ENCODE data around the gene RAX. TPM values are rescaled to one million over a fixed set of nuclear protein-coding genes. Genes with fewer than 3 reads are reported as not detected.

The RAX gene
- polyA plus RNA-seq (2013): not detected

DNA sequence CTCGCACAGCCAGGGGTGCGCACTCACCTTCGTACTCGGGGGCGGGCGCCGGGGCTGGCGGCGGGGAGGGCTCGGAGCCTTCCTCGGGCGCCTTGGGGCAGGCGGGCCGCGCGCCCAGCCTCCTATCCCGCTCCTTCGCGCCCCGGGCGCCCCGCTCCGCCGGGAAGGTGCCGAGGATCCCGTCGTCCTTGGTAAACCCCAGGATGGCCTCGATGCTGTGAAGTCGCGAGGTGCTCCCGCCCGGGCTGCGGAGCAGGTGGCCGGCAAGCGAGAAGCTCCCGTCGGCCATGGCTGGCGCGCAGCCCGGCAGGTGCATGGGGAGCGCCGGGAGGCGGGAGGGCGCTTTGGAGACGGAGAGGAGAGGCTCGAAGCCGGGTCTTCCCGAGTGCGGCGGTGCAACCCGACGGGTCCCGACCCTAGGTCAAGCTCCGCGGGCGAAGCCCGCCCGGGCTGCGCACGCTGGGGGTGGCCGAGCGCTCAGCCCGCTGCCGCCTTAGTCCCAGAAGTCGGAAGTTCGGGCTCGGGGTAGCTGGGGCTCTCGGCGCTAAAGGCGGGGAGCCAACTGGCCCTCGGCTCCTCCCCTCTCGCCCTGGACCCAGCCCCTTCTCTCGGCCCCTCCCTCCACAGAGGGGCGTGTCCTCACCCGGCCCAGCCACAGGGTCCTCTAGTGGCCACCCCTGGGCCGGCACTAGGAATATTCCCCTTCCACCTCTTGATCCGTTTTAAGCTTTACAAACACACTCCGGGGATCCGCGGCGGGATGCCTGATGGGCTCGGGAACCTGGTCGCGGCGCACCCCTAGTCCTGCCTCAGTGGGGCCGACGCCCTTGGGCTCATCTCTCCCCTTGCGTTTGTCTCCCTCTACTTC, at the start of gene RAX:
Gene RAX (minus strand): TSS at position 564 of the 868 bp plus-strand sequence. CDS start 248 bp downstream, at position 316.
- no peaks in the 10 kb centered on the region for H3K36me3 ChIP-seq (ENCODE audit: control insufficient read depth in 4 of 4, insufficient read depth in 4 of 4, low read length in 3 of 4)
- peak within 1 kb of the TSS in 5 of 7 experiments; percentile 6 to 71 (median 50) for H3K4me3 ChIP-seq (ENCODE audit: control insufficient read depth in 1 of 7, extremely low read depth in 1 of 7, insufficient read depth in 4 of 7, low read depth in 2 of 7, low read length in 6 of 7)
- no peak within 1 kb of the TSS for H3K27ac ChIP-seq (ENCODE audit: insufficient read depth in 1 of 2, low read depth in 1 of 2, low read length in 2 of 2, poor library complexity in 1 of 2, severe bottlenecking in 2 of 2)
- H3K27me3 ChIP-seq (replicated peaks in 2 of 5; ENCODE audit: control insufficient read depth in 4 of 5, insufficient read depth in 5 of 5, low read length in 4 of 5): peaks cover 16 to 100% (median 72%) of the 10 kb centered on the region in 5 experiments
- CTCF ChIA-PET: interaction anchor here (1.0 to 2.0 kb wide), 6 partner anchors 9 to 61 kb away, joined by 3 to 8 read pairs (median 6); no protein-coding TSS in a partner anchor
- H3K4me1 ChIP-seq (ENCODE audit: control extremely low read depth in 1 of 4, control insufficient read depth in 4 of 4, insufficient read depth in 4 of 4, low read length in 3 of 4): peaks cover 0 to 40% (median 21%) of the 10 kb centered on the region in 4 experiments
- DNase-seq: peak; percentile 61 to 73 (median 72)
- H3K9me3 ChIP-seq (ENCODE audit: control extremely low read depth in 1 of 5, control insufficient read depth in 4 of 5, insufficient read depth in 2 of 5, low read depth in 1 of 5, low read length in 4 of 5): peaks cover 0 to 2% (median 0%) of the 10 kb centered on the region in 5 experiments
- WGBS (ENCODE audit: insufficient coverage): under 1% methylated on average over 67 of the region's 88 CpGs
- POLR2A ChIA-PET: no interaction called here

DNA sequence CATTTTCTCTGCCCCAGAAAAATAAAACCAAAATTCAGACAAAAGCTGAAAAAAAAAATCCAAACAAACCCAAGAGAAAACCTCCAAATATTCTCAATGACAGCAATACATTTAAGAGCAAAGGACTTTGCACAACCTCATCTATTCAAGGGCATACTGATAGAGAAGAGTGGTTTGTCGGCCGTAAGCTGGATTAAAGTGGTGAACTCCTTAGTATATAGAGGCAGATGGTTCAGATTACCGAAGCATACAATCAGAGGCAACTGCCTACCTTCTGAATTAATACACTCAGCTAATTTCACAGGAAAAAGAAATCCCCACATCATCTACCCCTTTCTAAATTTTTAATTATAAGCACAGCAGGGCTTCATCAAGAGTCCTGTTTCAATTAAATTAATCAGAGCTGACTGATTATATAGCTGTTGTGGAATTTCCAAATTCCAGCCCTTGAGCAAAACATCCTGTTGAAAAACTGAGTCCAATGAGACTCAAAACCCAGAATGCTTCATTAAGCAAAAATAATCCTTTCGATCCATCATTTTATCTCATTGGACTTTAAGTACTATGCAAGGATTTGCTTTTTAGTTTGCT, 45.3 kb upstream of the RAX start, which contains the start of gene CPLX4:
Gene CPLX4 (minus strand): TSS at position 190 of the 591 bp plus-strand sequence. CDS start 187 bp downstream, at position 3.
- Histone ChIP-seq H3K4me1 (ENCODE audit: control extremely low read depth in 1 of 4, control insufficient read depth in 4 of 4, insufficient read depth in 4 of 4, low read length in 3 of 4) (no peaks in the 10 kb centered on the region), H3K4me3 (ENCODE audit: control insufficient read depth in 1 of 7, extremely low read depth in 1 of 7, insufficient read depth in 4 of 7, low read depth in 2 of 7, low read length in 6 of 7) (no peak within 1 kb of the TSS), H3K27ac (ENCODE audit: insufficient read depth in 1 of 2, low read depth in 1 of 2, low read length in 2 of 2, poor library complexity in 1 of 2, severe bottlenecking in 2 of 2) (no peak within 1 kb of the TSS), H3K9me3 (ENCODE audit: control extremely low read depth in 1 of 5, control insufficient read depth in 4 of 5, insufficient read depth in 2 of 5, low read depth in 1 of 5, low read length in 4 of 5) (no peaks in the 10 kb centered on the region), H3K27me3 (replicated peaks in 2 of 5; ENCODE audit: control insufficient read depth in 4 of 5, insufficient read depth in 5 of 5, low read length in 4 of 5) (peaks cover 0 to 3% (median 2%) of the 10 kb centered on the region in 5 experiments), H3K36me3 (ENCODE audit: control insufficient read depth in 4 of 4, insufficient read depth in 4 of 4, low read length in 3 of 4) (no peaks in the 10 kb centered on the region)
- WGBS (ENCODE audit: insufficient coverage): 100% methylated on average over 1 of the region's 4 CpGs
- ChIA-PET CTCF (no interaction called here), POLR2A (no interaction called here)
- DNase-seq: no peak

DNA sequence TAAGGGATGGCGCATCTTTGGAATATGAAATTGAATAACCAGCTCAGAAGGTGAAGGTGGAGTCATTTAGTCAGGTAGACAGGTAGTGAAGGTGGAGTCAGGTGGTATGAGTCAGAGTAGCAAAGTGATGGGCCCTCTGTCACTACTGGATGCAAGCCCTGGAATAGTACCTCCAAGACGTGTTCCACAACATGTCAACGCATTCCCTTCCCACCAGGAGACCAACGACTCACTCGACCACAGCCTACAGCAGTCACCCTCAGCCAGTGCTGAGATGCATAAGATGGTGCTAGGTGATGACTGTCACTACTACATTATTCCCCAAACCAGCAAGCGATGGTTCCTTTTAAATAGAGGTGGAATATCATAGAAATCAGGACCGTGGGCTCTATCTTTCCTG, 38.4 kb upstream of the RAX start:
- ChIA-PET CTCF (interaction anchor here (0.6 to 5.0 kb wide), 3 partner anchors 34 to 91 kb away, joined by 3 to 50 read pairs (median 3); no protein-coding TSS in a partner anchor), POLR2A (no interaction called here)
- 89% methylated on average over 3 of the region's 7 CpGs for WGBS (ENCODE audit: insufficient coverage)
- Histone ChIP-seq H3K4me1 (ENCODE audit: control extremely low read depth in 1 of 4, control insufficient read depth in 4 of 4, insufficient read depth in 4 of 4, low read length in 3 of 4) (peaks cover 0 to 9% (median 5%) of the 10 kb centered on the region in 4 experiments), H3K27me3 (replicated peaks in 2 of 5; ENCODE audit: control insufficient read depth in 4 of 5, insufficient read depth in 5 of 5, low read length in 4 of 5) (peaks cover 7 to 39% (median 19%) of the 10 kb centered on the region in 5 experiments), H3K9me3 (ENCODE audit: control extremely low read depth in 1 of 5, control insufficient read depth in 4 of 5, insufficient read depth in 2 of 5, low read depth in 1 of 5, low read length in 4 of 5) (no peaks in the 10 kb centered on the region), H3K4me3 (ENCODE audit: control insufficient read depth in 1 of 7, extremely low read depth in 1 of 7, insufficient read depth in 4 of 7, low read depth in 2 of 7, low read length in 6 of 7) (no peak overlapping the region), H3K36me3 (ENCODE audit: control insufficient read depth in 4 of 4, insufficient read depth in 4 of 4, low read length in 3 of 4) (no peaks in the 10 kb centered on the region), H3K27ac (ENCODE audit: insufficient read depth in 1 of 2, low read depth in 1 of 2, low read length in 2 of 2, poor library complexity in 1 of 2, severe bottlenecking in 2 of 2) (no peak overlapping the region)
- DNase-seq: no peak

DNA sequence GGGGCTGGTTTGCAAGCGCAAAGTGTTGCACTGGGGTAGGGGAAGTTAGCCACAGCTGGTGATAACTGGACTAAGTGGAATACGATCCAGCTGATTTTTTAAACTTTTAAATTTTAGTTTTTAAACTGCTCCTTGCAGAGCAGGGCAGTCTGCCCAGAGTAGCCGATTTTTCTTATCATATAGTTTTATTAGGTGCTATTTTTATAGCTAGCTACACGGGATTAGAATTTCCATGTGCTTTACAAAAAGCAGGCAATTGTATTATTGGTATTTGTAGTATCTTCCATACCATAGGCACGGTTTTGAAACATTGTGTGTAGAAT, 35.6 kb upstream of the RAX start:
- no peaks in the 10 kb centered on the region for H3K36me3 ChIP-seq (ENCODE audit: control insufficient read depth in 4 of 4, insufficient read depth in 4 of 4, low read length in 3 of 4)
- no peak for DNase-seq
- POLR2A ChIA-PET: no interaction called here
- 14% methylated on average over 3 of the region's 5 CpGs for WGBS (ENCODE audit: insufficient coverage)
- H3K27ac ChIP-seq (ENCODE audit: insufficient read depth in 1 of 2, low read depth in 1 of 2, low read length in 2 of 2, poor library complexity in 1 of 2, severe bottlenecking in 2 of 2): no peak overlapping the region
- CTCF ChIA-PET: interaction anchor here (0.6 to 5.0 kb wide), 11 partner anchors 8 to 515 kb away, joined by 3 to 50 read pairs (median 4); no protein-coding TSS in a partner anchor
- peaks cover 0 to 9% (median 5%) of the 10 kb centered on the region in 4 experiments for H3K4me1 ChIP-seq (ENCODE audit: control extremely low read depth in 1 of 4, control insufficient read depth in 4 of 4, insufficient read depth in 4 of 4, low read length in 3 of 4)
- no peaks in the 10 kb centered on the region for H3K9me3 ChIP-seq (ENCODE audit: control extremely low read depth in 1 of 5, control insufficient read depth in 4 of 5, insufficient read depth in 2 of 5, low read depth in 1 of 5, low read length in 4 of 5)
- peak overlapping the region in 3 of 7 experiments; percentile 35 to 70 (median 56) for H3K4me3 ChIP-seq (ENCODE audit: control insufficient read depth in 1 of 7, extremely low read depth in 1 of 7, insufficient read depth in 4 of 7, low read depth in 2 of 7, low read length in 6 of 7)
- peaks cover 8 to 46% (median 25%) of the 10 kb centered on the region in 5 experiments for H3K27me3 ChIP-seq (replicated peaks in 2 of 5; ENCODE audit: control insufficient read depth in 4 of 5, insufficient read depth in 5 of 5, low read length in 4 of 5)

DNA sequence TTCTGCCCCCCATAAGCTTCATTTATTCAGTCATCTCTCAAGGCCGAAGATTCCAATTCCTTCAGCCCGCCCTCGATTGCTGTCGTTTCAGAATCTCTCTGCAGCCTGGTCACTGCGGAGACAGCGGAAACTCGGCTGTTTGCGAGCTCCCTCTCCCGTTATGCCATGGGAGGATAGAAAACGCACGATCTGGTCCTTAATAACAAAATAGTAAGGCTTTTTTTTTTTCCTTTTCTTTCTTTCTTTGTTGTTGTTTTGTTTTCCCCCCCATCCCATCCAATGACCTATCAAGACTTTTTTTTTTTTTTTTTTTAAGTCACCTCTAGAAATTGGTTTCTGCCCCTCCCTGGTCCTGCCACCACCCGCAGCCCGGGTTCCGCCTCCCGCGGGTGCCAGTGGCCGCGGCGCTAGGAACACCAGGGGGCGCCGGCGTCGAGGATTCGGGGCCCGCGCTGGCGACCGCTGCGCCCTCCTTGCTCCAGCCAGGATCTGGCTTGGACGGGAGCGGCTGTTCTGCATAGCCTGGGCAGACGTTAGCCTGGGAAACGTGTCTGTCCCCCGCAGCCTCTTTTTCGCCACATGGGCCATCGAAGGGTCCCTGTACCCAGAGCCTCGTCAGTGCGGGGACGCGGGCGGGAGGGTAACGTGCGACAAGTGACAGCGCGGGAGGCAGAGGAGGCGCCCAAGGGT, 35.1 kb upstream of the RAX start:
- peak; percentile 42 to 82 (median 73) for DNase-seq
- peaks cover 8 to 49% (median 23%) of the 10 kb centered on the region in 5 experiments for H3K27me3 ChIP-seq (replicated peaks in 2 of 5; ENCODE audit: control insufficient read depth in 4 of 5, insufficient read depth in 5 of 5, low read length in 4 of 5)
- H3K27ac ChIP-seq (ENCODE audit: insufficient read depth in 1 of 2, low read depth in 1 of 2, low read length in 2 of 2, poor library complexity in 1 of 2, severe bottlenecking in 2 of 2): no peak overlapping the region
- WGBS (ENCODE audit: insufficient coverage): 3% methylated on average over 40 of the region's 46 CpGs
- ChIA-PET CTCF (interaction anchor here (0.6 to 5.0 kb wide), 14 partner anchors 8 to 1356 kb away, joined by 3 to 50 read pairs (median 4); no protein-coding TSS in a partner anchor), POLR2A (no interaction called here)
- peaks cover 0 to 9% (median 5%) of the 10 kb centered on the region in 4 experiments for H3K4me1 ChIP-seq (ENCODE audit: control extremely low read depth in 1 of 4, control insufficient read depth in 4 of 4, insufficient read depth in 4 of 4, low read length in 3 of 4)
- no peaks in the 10 kb centered on the region for H3K36me3 ChIP-seq (ENCODE audit: control insufficient read depth in 4 of 4, insufficient read depth in 4 of 4, low read length in 3 of 4)
- H3K4me3 ChIP-seq (ENCODE audit: control insufficient read depth in 1 of 7, extremely low read depth in 1 of 7, insufficient read depth in 4 of 7, low read depth in 2 of 7, low read length in 6 of 7): peak overlapping the region in 3 of 7 experiments; percentile 35 to 70 (median 56)
- no peaks in the 10 kb centered on the region for H3K9me3 ChIP-seq (ENCODE audit: control extremely low read depth in 1 of 5, control insufficient read depth in 4 of 5, insufficient read depth in 2 of 5, low read depth in 1 of 5, low read length in 4 of 5)

DNA sequence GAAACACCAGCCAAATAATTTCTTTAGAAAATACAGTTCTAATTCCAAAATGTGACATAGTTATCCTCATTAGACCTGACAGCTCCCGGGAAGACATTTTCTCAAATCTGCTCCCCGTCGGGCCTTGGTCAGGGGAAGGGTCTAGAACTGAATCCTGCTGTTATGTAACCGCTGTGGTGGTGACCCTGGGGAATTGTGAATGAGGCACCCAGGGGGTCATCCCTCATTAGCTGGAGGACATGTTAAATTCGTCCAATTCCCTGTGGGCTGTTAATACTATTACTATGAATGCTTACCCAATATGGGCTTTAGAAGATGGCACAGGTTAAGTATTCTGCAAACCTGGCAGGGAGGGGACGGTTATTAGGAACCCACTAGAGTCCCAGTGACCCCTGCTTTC, 33.4 kb upstream of the RAX start:
- no peaks in the 10 kb centered on the region for H3K36me3 ChIP-seq (ENCODE audit: control insufficient read depth in 4 of 4, insufficient read depth in 4 of 4, low read length in 3 of 4)
- H3K4me3 ChIP-seq (ENCODE audit: control insufficient read depth in 1 of 7, extremely low read depth in 1 of 7, insufficient read depth in 4 of 7, low read depth in 2 of 7, low read length in 6 of 7): no peak overlapping the region
- peaks cover 8 to 47% (median 23%) of the 10 kb centered on the region in 5 experiments for H3K27me3 ChIP-seq (replicated peaks in 2 of 5; ENCODE audit: control insufficient read depth in 4 of 5, insufficient read depth in 5 of 5, low read length in 4 of 5)
- H3K9me3 ChIP-seq (ENCODE audit: control extremely low read depth in 1 of 5, control insufficient read depth in 4 of 5, insufficient read depth in 2 of 5, low read depth in 1 of 5, low read length in 4 of 5): no peaks in the 10 kb centered on the region
- ChIA-PET POLR2A (no interaction called here), CTCF (no interaction called here)
- peaks cover 0 to 9% (median 5%) of the 10 kb centered on the region in 4 experiments for H3K4me1 ChIP-seq (ENCODE audit: control extremely low read depth in 1 of 4, control insufficient read depth in 4 of 4, insufficient read depth in 4 of 4, low read length in 3 of 4)
- DNase-seq: no peak
- 100% methylated on average over 5 of the region's 6 CpGs for WGBS (ENCODE audit: insufficient coverage)
- H3K27ac ChIP-seq (ENCODE audit: insufficient read depth in 1 of 2, low read depth in 1 of 2, low read length in 2 of 2, poor library complexity in 1 of 2, severe bottlenecking in 2 of 2): no peak overlapping the region

Data from common myeloid progenitor, CD34-positive (primary cell).